ENCODE data around the gene MPZ.
"Not testable (repeated sequence)": the region's sequence is repeated elsewhere in the genome, so short reads cannot be mapped to it uniquely, and the experiment has no call there.

Gene MPZ

GRCh38 chr1:161309868-161310267 is at the start of gene MPZ:
MPZ (minus strand) TSS chr1:161309968; CDS start chr1:161309905, 63 bp downstream.
- DNase-seq = no peak

- DNase-seq = no peak
Observed at GRCh38 chr1:161359291-161359690, 49.5 kb upstream of the MPZ start.

GRCh38 chr1:161357073-161357472 is 47.3 kb upstream of the MPZ start:
- no peak for DNase-seq

GRCh38 chr1:161351482-161351881 is 41.7 kb upstream of the MPZ start:
- DNase-seq = no peak

- DNase-seq = no peak
Observed at GRCh38 chr1:161350671-161351070, 40.9 kb upstream of the MPZ start.

GRCh38 chr1:161342821-161343220 is 33.1 kb upstream of the MPZ start:
- DNase-seq = no peak

GRCh38 chr1:161342177-161342576 is 32.4 kb upstream of the MPZ start:
- no peak for DNase-seq

- DNase-seq = no peak
Observed at GRCh38 chr1:161335796-161336195, 26.0 kb upstream of the MPZ start.

- DNase-seq = no peak
Observed at GRCh38 chr1:161333166-161333565, 23.4 kb upstream of the MPZ start.

GRCh38 chr1:161330346-161330745 is 20.6 kb upstream of the MPZ start:
- no peak for DNase-seq

GRCh38 chr1:161324020-161324419 is 14.3 kb upstream of the MPZ start:
- no peak for DNase-seq

- not testable (repeated sequence) for DNase-seq
Observed at GRCh38 chr1:161315841-161316674, 6.3 kb upstream of the MPZ start.

- peak; percentile 45 for DNase-seq
Observed at GRCh38 chr1:161314201-161314981, 4.6 kb upstream of the MPZ start, which contains the start of gene SDHC. SDHC (plus strand) TSS chr1:161314381; CDS start chr1:161314406, 25 bp downstream.

- DNase-seq = no peak
Observed at GRCh38 chr1:161313554-161314200, 3.9 kb upstream of the MPZ start.

- DNase-seq = no peak
Observed at GRCh38 chr1:161311595-161312181, 1.9 kb upstream of the MPZ start.

- DNase-seq = no peak
Observed at GRCh38 chr1:161307892-161308638, 1.7 kb downstream of the MPZ start.

- DNase-seq = no peak
Observed at GRCh38 chr1:161307230-161307768, 2.5 kb downstream of the MPZ start.

GRCh38 chr1:161305867-161306519 is 3.8 kb downstream of the MPZ start:
- peak; percentile 69 for DNase-seq

GRCh38 chr1:161304927-161305866 is 4.6 kb downstream of the MPZ start:
- no peak for DNase-seq

GRCh38 chr1:161300478-161300877 is 9.3 kb downstream of the MPZ start:
- DNase-seq = no peak
